ENCODE results near the gene MIP. TPM values are rescaled to one million over a fixed set of nuclear protein-coding genes. Genes with fewer than 3 reads are reported as not detected.
A peak's percentile ranks its signal among the peaks of the same experiment; 100 is the strongest.

The MIP gene
- total and polyA plus RNA-seq, 2 of the 13 experiments (the other 11 are each of a cell fraction or from before 2014, with no cell fraction given): not detected

DNA sequence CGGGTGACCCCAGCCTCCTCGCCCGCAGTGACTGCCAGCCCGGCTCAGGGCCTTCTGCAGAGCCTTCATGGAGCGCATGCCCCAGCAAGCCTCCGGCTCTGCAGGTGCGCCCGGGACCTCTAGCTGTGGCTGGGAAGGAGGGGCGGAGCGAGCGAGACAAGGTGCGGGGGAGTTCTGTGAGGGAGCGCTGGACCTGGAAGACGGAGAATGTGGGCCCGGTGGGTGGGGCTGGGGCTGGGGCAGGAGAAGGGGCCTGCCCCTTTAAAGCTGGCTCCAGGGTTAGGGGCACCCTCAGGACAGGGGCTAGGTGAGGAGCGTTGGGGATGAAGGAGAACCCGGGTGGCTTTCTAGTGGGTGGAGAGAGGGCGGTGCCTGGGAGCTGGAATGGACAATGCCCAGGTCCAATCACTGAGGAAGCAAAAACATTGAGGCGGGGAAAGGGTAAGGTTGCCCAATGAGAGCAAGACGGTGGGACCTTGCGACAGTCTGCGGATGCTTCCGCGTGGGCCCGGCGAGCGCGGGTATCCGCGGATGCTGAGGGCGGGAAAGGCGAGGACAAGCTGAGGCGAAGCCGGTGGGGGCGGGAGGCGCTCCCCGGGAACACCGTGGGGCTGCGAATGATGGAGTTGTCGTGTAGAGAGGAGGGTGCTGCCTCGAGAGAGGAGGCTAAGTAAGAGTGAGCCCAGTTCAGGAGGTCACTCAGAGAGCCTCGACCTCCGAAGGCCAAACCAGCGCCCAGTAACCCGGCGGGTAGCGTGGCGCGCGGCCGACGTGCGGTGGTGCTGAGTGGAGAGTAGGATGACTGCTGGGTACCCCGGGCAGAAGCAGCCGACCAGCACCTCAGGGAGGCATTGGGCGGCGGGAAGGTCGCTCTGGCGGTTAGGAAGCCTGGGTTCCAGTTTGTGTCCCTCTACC is 33.8 kb upstream of the MIP start, which contains the start of gene GLS2 (continued):
- TF ChIP-seq ZSCAN31 (CRISPR knock-in tag; IDR thresholded peaks at IDR 0.05; ENCODE audit: low read depth) (0 out of 2 replicates have a peak, but pooled peaks have one; percentile 60), ZNF562 (CRISPR knock-in tag; IDR thresholded peaks at IDR 0.05; ENCODE audit: borderline replicate concordance) (peak; percentile 88; the same call in 1 of the 2 replicates), TOPORS (CRISPR knock-in tag; IDR thresholded peaks at IDR 0.05) (peak; percentile 82; the same call in 1 of the 2 replicates), ZNF670 (CRISPR knock-in tag; IDR thresholded peaks at IDR 0.05; ENCODE audit: borderline replicate concordance) (peak; percentile 73; the same call in 1 of the 2 replicates), RXRB (CRISPR knock-in tag; IDR thresholded peaks at IDR 0.05; ENCODE audit: borderline replicate concordance) (no peak), ELF4 (CRISPR knock-in tag; IDR thresholded peaks at IDR 0.05; ENCODE audit: borderline replicate concordance) (no peak), GTF3A (CRISPR knock-in tag; conservative IDR thresholded peaks at IDR 0.05) (no peak), ETV6 (CRISPR knock-in tag; conservative IDR thresholded peaks at IDR 0.05) (peak; percentile 85; the same call in 1 of the 2 replicates), ZNF3 (CRISPR knock-in tag; IDR thresholded peaks at IDR 0.05) (no peak), MAF1 (CRISPR knock-in tag; IDR thresholded peaks at IDR 0.05; ENCODE audit: borderline replicate concordance) (peak; percentile 76), ZNF549 (CRISPR knock-in tag; IDR thresholded peaks at IDR 0.05) (0 out of 2 replicates have a peak, but pooled peaks have one; percentile 66), REXO4 (CRISPR knock-in tag; IDR thresholded peaks at IDR 0.05; ENCODE audit: borderline replicate concordance) (peak; percentile 84; the same call in 1 of the 2 replicates), YY1 (IDR thresholded peaks at IDR 0.05; ENCODE audit: insufficient read depth, insufficient replicate concordance, low read depth, low read length) (no peak), HNRNPH1 (optimal IDR thresholded peaks at IDR 0.05; ENCODE audit: low read depth, low read length) (no peak), ZNF292 (CRISPR knock-in tag; IDR thresholded peaks at IDR 0.05; ENCODE audit: borderline replicate concordance, low read depth) (no peak), ZNF253 (CRISPR knock-in tag; IDR thresholded peaks at IDR 0.05; ENCODE audit: borderline replicate concordance) (0 out of 2 replicates have a peak, but pooled peaks have one; percentile 88)
- TF ChIP-seq, protein P1, sequence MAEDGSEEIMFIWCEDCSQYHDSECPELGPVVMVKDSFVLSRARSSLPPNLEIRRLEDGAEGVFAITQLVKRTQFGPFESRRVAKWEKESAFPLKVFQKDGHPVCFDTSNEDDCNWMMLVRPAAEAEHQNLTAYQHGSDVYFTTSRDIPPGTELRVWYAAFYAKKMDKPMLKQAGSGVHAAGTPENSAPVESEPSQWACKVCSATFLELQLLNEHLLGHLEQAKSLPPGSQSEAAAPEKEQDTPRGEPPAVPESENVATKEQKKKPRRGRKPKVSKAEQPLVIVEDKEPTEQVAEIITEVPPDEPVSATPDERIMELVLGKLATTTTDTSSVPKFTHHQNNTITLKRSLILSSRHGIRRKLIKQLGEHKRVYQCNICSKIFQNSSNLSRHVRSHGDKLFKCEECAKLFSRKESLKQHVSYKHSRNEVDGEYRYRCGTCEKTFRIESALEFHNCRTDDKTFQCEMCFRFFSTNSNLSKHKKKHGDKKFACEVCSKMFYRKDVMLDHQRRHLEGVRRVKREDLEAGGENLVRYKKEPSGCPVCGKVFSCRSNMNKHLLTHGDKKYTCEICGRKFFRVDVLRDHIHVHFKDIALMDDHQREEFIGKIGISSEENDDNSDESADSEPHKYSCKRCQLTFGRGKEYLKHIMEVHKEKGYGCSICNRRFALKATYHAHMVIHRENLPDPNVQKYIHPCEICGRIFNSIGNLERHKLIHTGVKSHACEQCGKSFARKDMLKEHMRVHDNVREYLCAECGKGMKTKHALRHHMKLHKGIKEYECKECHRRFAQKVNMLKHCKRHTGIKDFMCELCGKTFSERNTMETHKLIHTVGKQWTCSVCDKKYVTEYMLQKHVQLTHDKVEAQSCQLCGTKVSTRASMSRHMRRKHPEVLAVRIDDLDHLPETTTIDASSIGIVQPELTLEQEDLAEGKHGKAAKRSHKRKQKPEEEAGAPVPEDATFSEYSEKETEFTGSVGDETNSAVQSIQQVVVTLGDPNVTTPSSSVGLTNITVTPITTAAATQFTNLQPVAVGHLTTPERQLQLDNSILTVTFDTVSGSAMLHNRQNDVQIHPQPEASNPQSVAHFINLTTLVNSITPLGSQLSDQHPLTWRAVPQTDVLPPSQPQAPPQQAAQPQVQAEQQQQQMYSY (CRISPR knock-in tag; IDR thresholded peaks at IDR 0.05): peak; percentile 45; the same call in 1 of the 2 replicates
- TF ChIP-seq, protein P2, sequence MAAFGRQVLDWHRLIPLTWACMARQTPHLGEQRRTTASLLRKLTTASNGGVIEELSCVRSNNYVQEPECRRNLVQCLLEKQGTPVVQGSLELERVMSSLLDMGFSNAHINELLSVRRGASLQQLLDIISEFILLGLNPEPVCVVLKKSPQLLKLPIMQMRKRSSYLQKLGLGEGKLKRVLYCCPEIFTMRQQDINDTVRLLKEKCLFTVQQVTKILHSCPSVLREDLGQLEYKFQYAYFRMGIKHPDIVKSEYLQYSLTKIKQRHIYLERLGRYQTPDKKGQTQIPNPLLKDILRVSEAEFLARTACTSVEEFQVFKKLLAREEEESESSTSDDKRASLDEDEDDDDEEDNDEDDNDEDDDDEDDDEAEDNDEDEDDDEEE (CRISPR knock-in tag; IDR thresholded peaks at IDR 0.05): no peak; the same call in 1 of the 2 replicates
- TF ChIP-seq, protein P3, sequence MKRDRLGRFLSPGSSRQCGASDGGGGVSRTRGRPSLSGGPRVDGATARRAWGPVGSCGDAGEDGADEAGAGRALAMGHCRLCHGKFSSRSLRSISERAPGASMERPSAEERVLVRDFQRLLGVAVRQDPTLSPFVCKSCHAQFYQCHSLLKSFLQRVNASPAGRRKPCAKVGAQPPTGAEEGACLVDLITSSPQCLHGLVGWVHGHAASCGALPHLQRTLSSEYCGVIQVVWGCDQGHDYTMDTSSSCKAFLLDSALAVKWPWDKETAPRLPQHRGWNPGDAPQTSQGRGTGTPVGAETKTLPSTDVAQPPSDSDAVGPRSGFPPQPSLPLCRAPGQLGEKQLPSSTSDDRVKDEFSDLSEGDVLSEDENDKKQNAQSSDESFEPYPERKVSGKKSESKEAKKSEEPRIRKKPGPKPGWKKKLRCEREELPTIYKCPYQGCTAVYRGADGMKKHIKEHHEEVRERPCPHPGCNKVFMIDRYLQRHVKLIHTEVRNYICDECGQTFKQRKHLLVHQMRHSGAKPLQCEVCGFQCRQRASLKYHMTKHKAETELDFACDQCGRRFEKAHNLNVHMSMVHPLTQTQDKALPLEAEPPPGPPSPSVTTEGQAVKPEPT (CRISPR knock-in tag; IDR thresholded peaks at IDR 0.05; ENCODE audit: low read depth): peak; percentile 94
- TF ChIP-seq, protein P4, sequence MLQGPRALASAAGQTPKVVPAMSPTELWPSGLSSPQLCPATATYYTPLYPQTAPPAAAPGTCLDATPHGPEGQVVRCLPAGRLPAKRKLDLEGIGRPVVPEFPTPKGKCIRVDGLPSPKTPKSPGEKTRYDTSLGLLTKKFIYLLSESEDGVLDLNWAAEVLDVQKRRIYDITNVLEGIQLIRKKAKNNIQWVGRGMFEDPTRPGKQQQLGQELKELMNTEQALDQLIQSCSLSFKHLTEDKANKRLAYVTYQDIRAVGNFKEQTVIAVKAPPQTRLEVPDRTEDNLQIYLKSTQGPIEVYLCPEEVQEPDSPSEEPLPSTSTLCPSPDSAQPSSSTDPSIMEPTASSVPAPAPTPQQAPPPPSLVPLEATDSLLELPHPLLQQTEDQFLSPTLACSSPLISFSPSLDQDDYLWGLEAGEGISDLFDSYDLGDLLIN (CRISPR knock-in tag; IDR thresholded peaks at IDR 0.05; ENCODE audit: borderline replicate concordance): peak; percentile 54; the same call in 1 of the 2 replicates

Measured in HepG2 (cell line).